ENCODE data around the gene GHITM.
"Not testable (repeated sequence)": the region's sequence is repeated elsewhere in the genome, so short reads cannot be mapped to it uniquely, and the experiment has no call there.

The GHITM gene

DNA sequence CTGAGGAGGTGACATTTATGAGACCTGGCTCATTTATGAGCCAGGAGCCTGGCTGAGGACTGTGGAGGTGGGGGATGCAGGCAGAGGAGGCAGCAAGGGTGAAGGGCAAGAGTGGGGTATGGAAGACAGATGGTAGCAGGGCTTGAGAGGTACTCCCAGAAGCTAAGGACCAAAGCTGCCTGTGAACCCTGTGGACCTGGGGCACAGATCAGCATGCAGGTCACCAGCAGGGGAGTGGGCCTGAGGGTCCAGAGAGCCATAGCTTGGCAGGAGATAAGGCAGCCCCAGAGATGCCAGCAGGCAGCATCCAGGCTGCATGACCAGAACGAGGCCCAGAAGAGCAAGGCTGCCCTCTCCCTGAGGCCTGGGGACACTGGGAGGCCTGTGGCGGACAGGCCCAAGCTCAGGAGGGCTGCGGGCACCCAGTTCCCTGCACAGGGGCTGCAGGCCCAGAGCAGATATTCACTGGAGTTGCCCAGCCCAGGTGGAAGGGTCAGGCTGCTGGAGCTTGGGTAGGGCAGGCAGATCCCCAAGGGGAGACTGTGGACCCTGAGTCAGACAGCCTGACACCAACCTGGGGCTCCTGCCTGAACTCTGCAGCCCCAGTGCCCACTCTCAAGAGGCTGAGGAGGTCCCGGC is 37.6 kb downstream of the GHITM start:
- no peak for DNase-seq

DNA sequence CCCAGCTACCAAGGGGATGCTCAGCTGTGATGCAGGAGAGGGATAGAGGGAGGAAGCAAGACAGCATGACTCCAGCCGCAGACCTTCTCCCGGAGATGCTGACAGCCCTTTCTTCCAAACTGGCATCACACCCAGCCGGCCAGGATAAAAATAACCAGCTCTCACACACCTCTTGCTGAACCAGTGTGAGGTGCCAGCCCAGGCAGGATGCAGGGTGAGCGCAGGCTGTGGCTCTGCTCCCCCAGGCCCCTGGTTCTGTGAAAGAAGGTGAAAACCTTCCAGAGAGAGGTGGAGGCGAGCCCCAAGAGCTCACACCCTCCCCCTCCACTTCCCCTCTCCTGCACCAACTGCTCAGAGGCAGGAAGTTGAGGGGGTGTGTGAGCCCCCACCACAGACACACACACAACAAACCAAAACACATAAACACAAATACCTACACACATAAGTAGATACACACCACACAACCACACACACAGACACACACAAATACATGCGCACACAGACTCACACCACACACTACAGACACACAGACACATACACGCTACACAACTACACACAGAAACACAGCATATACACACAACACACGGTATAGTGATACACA is 38.3 kb downstream of the GHITM start:
- DNase-seq: peak in 1 of 4 experiments; percentile 19

DNA sequence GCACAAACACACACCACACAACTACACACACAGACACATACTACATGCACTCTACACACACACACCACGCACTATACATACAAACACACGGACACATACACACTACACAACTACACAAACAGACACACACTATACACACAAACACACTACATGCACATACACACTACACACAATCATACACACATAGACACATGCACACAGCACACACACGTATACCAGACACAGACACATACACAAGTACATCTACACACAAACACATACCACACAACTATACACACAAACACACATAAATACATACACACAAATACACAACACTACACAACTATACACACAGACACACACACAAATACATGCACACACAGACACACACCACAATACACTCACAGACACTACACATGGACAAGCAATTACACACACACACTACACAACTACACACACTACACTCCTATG is 38.9 kb downstream of the GHITM start:
- DNase-seq: no peak

DNA sequence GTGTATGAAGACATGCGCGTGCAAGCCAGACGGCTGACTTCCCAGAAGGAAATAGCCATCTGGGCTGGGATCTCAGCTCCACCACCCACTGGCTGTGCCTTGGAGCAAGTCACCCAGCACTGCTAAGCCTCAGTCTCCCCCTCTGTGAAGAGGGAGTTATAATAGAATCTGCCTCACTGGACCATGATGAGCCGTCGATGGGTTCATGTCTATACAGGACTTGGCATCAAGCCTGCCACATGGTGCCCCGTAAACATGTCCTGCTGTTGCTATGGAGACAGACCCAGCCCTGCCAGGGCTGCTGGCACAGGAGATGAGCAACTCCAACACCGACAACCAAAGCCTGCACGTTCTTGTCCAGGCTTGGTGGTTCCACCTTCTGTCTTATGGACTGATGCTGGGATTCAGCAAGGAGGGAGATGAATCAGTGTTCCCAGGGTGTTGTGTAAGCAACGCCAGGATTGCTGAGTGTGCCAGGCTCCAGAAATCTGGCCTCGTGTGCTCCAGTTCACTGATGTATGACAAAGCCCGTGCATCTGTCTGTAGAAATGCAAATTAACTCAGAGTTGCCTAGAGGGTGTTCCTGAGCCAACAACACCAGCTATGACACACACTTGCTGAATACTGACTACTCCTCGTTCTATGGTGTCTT is 39.9 kb downstream of the GHITM start:
- no peak for DNase-seq

DNA sequence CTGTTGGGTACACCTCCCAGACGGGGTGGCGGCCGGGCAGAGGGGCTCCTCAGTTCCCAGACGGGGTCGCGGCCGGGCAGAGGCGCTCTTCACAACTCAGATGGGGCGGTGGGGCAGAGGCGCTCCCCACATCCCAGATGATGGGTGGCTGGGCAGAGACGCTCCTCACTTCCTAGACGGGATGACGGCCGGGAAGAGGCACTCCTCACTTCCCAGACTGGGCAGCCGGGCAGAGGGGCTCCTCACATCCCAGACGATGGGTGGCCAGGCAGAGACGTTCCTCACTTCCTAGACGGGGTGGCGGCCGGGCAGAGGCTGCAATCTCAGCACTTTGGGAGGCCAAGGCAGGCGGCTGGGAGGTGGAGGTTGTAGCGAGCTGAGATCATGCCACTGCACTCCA is 41.1 kb downstream of the GHITM start:
- DNase-seq: not testable (repeated sequence)

DNA sequence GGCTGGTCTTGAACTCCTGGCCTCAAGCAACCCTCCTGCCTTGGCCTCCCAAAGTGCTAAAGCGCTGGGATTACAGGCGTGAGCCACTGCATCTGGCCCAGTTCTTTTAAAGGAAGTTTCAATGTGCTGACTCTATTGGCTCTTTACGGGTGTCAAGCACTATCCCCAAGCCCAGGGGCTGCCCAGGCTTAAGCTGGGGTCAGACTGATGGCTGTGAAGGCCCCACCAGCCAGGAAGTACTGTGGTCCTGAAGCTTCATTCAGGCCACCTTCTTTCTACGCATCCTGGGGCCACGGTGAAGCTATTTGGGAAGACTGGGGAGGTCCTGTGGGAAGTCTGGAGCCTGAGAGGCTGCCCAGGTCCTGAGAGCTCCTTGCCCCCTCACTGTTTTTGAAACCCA is 42.3 kb downstream of the GHITM start:
- no peak for DNase-seq

DNA sequence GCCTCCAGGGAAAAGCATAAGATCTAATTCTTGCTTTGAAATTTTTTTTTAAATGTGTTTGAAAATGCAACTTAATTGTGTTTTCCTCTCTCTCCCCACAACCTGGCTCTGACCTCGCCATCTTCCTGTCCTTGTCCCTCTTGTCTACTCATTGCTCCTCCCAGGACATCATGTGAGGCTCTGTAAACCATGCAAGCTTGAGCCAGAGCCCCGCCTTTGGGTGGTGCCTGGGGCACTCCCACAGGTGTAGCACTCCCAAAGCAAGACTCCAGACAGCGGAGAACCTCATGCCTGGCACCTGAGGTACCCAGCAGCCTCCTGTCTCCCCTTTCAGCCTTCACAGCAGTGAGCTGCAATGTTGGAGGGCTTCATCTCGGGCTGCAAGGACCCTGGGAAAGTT is 45.2 kb downstream of the GHITM start:
- no peak for DNase-seq

DNA sequence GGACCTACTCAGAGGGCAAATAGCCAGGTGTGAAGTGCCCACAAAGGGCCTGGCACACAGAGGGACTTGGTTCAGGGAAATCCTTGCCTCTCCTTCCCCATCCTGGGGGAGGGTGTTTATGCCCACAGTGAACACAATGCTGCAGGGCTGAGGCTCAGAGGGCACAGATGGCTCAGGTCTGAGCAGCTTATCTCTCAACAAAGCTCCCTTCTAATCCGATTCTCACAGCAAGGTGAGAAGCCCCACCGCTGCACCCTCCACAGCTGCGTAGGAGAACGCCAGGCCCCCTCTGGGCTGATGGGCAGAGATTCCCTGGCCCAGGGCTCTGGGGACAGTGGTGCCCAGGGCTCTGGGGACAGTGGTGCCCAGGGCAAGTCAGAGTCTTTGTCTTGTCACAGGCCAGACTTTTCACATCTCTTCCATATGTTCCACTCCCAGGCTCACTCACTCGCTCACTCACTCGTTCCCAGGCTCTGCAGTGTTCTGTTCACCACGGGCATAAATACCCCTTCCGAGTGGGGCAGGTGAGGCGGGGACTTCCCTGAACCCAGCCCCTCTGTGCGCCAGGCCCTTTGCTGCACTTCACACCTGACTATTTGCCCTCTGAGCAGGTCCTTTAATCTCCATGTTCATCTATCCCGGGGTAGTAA is 46.3 kb downstream of the GHITM start:
- DNase-seq: no peak

DNA sequence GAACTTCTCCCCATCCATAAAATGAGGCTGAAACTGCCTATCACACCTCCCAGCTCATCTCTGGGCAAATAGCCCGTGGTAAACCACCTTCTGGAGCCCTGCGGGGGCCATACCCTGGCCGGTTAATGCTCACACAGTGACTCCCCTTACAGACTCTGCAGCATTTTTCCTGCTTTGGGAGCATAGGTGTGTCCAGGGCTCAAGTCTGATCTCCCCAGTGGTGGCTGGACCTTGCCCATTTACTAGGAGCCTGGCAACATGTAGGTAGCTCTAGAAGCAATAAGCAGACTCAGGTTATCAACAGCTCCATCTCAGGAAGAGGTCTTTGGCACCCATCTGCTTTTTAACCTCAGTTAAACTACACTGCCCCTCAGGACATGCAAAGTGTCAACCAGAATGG is 49.5 kb downstream of the GHITM start:
- DNase-seq: no peak

DNA sequence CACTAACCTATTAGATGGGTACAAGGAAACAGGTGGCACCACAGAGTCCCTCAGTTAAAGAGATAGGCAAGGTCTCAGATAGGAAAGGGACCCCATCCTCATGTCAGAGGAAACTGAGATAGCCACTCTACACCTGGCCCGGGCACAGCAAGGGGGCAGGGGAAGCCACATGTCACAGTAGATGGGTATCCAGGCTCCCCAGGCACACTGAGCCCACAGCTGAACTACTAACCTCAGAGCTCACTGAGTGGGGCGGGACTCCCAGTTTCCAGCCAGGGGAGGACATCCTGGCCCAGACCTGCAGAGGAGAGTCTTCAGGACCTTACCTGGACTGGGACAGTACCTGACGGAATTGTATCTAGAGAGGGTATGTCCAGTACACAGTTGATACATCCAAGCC is 51.3 kb downstream of the GHITM start:
- no peak for DNase-seq

DNA sequence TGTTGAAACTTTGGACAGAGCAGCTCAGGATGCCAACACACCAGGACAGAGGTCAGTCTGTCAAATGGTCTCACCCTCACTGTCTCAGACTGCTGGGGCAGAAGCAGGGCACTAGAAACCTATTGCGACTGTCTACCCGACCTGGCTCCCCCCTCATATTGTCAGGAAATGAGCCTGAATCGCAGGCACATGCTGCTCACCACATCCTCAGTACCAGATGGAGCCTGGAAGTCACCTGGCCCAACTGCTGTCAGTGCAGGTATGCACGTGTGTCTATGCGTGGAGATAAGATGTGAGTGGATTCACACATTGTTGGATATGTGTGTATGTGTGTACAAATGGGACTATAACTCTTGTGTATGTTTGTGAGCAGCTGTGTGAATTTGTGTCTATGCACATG is 51.8 kb downstream of the GHITM start:
- peak in 1 of 4 experiments; percentile 10 for DNase-seq

DNA sequence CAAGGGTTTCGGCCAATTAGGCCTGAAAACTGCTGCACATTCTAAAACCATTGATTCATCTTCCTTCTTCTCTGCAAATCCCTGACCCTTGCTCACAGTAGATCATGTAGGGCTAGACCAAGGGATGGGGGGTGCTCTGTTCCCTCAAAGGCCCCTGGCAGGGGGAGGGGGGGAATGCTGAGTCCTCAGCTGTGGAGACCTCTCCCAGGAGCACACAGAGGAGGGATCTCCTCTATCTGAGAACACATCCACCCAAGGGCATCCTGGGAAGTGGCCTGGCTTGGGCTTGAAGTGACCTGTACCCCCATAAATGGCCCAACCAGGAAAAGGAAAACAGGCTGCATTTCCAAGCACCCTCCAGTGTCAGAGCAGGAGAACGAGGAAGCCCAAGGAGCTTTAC is 54.0 kb downstream of the GHITM start:
- DNase-seq: no peak

DNA sequence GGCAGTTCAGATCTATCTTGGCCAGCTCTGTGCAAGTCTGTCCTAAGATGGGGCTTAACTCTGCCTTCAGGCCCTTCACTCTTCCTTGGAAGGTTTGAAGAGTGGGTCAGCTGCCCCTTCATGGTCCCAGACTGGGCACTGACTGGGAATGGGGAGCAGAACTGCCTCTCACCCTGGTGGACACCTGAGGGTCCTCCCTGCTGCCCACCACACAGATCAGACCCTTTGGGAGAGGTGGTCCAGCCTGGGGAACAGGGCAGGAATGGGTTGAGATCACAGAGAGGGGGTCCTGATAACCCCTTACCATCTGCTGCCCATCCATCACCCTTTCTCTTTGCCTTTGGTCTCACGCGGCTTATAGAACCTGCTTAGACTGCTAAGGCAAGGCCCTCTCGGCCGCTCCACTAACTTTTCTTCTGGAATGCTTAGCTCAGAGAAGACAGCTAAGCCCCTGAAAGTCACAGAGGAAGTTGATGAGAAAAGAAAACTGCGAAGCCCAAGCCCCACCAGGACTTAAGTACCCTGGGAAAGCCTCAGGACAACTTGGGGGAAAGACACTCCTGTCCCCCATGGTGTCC is 54.6 kb downstream of the GHITM start:
- no peak for DNase-seq

DNA sequence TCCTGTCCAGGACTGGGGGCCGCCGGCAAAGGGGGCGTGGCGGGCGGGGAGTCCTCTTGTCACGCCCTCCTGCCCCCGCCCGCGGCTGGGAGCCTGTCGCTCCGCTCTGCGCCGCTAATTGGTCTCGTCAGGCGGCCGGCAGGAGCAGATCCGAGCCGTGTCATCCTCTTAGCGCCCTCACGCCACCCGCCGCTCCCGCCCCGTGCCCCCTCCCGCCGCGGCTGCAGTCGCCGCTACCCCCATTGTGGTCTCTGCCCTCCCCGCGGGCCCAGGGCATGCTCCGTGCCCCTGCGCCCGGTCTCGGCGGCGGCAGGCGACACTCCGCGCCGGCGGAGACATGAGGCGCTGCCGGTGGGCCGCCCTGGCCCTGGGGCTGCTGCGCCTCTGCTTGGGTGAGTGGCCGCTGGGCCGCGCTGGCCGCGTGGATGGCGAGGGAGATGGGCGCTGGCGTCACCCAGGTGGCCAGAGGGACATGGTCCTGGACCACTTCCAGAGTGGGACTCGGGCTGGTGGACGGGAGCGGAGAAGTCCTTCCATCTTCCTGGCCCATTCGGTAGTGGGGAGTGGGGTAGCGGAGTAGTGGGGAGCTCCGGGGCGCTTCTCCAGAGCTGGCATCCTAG is 55.2 kb downstream of the GHITM start, which contains the start of gene CDHR1:
Gene CDHR1, plus strand, starts transcription at position 114 of the 620 bp plus-strand sequence. Its CDS starts 224 bp downstream, at position 338.
- peak in 1 of 4 experiments; percentile 10 for DNase-seq

DNA sequence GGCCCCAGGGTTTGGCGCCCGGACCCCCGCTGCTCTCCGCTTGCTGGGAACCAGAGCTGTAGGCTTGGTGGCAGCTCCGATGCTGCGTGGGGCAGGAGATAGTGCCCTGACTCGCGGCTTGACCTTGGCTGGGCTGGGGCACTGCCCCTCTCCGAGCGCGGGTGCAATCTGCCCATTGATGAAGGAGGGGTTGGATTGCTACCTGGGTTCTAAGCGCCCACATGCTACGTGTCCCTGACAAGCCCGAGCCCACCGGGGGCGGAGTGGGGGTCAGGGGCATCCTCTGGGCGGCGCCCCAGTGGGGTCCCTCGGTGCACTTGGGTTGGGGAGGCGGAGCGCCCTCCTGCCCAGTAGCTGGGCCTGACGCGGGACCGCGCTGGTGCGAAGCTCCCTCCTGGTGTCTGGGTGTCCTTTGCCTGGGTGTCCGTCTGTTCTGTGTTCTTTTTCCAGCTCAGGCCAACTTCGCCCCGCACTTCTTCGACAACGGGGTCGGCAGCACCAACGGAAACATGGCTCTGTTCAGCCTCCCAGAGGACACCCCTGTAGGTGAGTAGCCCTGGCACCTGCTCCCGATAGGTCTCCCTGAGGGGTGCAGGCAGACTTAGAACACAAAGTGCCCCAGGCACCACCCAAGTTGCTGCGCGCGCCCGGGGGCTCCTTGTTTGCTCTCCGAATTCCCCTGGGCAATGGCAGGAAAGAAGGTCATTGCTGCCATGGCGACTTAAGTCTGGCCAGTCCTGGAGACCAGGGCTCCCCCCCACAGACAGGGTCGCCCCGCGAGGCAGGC is 55.9 kb downstream of the GHITM start:
- no peak for DNase-seq

DNA sequence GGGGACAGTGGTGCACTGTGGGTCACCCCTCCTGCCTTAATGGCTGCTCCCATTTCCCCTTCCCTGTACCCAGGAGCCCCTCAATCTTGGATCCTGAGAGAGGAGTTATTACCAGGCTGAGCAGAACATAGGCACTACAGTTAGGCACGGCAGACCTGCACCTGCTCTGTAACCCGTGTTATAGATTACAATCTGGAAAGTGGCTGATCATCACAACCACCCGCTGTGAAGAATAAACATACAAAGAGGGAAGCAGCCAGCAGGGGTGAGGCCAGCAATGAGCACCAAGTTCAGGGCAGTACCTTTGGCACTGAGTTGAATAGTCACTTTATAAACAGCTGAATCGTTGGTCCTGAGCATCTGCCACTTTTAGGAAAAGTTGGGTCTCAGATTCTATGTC is 56.8 kb downstream of the GHITM start:
- DNase-seq: no peak

DNA sequence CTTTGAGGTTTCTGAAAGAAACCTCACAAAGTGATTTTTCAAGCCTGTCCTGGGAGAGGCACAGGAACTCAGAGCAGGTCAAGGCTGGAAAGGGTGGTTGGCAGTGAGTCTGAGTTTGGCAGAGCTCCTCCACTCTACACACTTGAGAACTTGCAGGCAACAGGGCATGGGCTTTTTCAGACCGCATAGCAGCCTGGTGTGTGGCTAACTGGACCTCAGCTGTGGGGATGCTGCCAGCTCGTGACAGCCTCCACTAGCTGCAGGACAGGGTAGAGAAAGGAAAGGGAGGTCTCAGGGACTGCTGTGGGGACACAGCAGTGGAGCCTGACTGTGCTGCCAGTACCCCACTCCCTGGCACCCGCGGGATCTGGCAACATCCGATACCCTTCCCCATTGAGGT is 57.6 kb downstream of the GHITM start:
- DNase-seq: no peak

DNA sequence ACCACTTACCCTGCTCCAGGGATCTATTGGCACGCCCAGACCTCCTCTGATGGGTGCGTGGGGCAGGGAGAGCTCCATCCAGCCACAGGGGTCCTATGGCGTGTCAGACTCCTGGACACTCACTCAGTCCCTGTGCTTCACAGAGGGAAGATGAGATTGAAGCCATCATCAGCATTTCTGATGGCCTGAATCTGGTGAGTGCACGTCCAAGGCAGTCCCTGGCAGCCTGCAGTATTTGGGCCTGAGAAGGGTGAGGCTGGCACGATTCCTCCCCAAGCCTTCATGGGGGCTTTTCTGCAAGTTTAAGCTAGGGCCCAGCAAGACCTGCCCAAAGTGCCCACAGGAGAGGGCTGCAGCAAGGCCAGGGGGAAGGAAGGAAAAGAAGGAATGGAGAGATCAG is 58.3 kb downstream of the GHITM start:
- DNase-seq: no peak

DNA sequence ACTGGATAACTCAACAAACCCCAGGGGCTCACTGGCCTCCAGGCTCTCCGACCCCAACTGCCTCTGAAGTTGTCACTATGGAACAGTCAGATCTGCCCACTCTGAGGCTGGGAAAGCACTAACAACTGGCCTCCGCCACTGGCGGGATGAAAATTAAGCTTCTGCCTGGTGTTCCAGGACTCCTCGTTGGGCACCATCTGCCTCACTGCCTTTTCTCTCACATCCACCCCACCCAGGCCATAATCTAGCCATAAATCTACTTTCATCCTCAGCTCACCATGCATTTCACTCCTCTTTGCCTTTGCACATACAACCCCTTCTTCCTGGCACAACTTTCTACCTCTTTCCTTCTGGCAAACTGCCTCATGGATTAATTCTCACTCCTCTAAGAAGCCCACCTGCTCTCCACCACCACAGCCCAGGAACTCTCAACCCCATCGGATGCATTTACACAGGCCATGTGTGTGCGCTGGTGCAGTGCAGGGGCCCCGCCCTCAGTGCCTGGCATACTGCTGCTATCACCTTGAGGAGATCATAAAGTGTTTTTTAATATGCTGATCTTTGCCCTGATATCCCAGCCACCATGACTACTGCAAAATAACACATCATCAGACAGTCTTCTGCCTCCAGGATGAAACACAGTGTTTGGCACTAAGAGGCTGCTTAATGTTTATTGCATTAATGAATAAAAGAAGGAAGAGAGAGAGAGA is 59.1 kb downstream of the GHITM start:
- no peak for DNase-seq

DNA sequence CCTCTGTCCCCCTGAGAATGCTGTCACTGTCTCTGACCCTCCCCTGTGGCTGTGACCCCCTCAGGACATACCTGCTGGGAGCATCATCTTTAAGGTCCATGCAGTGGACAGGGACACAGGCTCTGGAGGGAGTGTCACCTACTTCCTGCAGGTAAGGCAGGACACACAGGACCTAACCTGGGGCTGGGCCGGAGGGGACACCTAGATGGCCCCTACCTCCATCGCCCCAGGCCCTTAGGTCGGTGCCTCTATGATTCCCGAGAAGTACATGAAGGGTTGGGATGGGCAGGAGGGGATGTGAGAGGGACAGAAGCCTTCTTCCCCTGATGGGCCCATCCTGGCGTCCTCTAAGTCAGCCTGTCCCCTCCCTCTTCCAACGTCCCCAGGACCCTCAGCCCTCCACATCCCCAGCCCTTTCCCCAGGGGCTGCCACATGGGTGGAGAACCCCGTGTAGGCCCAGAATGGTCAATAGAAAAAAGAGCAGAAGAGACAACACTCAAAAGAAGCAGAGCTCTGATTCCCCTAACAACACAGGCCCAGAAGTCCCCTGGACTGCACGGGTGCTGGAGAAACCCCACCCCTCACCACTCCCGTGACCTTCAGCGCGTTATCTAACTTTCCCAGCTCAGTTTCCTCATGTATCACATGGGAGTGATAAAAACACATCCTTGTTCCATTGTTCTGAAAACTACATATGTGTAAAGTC is 61.4 kb downstream of the GHITM start:
- DNase-seq: no peak

DNA sequence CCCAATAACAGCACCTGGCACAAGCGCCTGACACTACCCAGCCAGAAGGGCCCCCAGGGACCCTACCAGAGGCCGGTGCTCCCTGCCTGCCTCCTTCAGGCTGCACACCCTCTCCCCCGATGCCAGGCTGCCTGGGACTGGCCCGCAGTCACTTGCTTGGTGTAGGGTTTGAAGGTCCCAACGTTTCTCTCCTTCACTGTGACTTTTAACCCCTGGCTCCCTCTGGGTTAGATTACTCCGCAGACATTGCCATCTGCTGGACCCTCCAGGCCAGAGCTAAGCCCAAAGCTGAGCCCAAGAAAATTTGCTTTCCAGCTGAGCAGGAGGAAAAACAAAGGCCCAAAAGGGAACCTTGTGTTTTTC is 61.9 kb downstream of the GHITM start:
- DNase-seq: no peak

All from activated CD4-positive, CD25-positive, alpha-beta regulatory T cell (primary cell).